Measurements from ENCODE around the gene ASTN2.

ASTN2 gene

DNA sequence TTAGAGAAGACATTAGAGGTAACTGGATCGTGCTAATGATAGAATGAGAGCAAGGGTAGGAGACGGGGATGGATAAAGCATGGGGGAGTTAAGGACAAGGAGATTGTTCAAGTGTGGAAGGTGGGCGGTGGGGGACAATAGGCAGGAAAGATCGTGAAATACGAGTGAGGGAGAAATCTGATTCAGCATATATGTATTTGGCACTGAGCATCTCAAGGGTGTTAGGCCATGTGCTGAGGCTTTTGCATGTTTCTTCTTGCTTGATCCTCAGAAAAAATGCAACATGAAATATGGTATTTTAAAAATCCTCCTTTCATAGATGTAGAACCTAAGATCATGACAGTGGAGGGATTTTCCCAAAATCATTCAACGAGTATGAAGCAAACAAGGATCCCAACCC lies 1020.8 kb downstream of the ASTN2 start:
- DNase-seq = no peak

- no peak for DNase-seq
Observed at GRCh38 chr9:116393198-116393597, 1021.7 kb downstream of the ASTN2 start.

GRCh38 chr9:116391306-116391900 lies 1023.5 kb downstream of the ASTN2 start:
- DNase-seq = no peak

DNA sequence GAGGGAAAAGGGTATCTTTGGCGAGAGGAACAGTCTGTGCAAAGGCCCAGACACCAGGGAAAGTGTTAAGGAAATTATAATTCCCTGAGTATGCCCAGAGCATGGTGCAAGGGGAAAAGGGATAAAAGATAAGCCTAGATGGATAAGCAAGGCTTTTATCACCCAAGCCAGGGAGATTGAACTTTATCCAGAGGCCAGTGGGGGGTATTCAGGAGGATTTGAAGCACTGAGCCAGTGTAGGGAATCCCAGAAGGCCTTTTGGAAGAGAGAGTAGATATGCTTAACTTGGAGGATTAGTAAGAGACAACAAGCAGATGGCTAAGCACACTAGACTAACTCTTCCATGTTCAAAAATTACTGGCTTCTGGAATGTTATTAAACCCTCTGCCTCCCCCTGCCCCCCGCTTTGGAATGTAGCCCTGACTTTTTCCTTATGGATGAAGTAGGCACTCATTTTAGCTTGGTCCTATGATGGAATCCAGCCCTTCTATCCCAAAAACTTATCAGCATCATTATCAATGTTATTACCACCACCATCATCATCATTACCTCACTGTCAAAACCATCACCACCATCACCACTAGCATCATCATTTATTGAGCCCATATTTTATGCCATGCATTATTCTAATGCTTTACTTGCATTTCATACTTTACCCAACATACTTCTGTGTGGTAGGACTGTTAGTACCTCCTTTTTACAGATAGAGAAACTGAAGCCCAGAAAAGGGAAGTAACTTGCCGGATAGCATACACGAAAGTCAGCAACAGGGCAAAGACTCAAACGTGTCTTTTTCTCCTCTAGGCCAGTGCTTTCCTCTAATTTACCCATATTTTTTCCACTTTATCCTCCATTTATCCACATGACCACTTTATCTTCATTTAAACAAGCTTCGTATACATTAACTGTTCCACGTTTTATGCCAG lies 1024.3 kb downstream of the ASTN2 start:
- no peak for DNase-seq

DNA sequence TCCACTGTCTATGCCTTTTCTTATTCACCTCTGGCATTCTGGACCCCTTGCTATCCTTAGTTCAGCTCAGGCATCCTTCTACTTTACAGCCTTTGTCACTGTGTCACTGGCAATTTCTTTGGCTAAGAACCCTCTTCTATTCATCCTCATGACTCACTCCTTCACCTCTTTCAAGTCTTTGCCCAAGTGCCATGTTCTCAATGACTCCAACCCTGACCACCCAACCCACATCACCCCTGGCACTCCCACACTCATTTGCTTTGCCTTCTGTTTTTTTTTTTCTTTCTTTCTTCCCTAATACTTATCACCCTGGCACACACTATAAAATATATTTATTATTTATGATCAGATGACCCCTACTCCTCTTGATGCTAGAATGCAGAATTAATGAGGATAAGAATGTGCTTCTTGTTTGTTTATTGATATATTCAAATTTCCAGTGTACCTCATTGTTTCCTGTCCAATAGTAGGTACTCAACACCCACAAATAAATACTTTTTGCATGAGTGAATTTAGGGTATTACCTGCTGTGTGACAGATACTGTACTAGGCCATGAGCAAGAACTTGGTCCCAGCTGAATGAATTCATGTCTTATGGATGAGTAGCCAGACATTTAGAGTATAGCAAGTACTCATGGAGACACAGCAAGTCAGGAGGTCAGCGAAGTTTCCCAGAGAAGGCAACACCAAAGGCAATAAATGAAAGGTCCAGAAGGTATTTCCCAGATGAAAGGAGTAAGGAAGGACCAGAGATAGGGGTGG lies 1025.1 kb downstream of the ASTN2 start:
- DNase-seq = no peak

- no peak for DNase-seq
Observed at GRCh38 chr9:116387934-116388698, 1026.7 kb downstream of the ASTN2 start.

DNA sequence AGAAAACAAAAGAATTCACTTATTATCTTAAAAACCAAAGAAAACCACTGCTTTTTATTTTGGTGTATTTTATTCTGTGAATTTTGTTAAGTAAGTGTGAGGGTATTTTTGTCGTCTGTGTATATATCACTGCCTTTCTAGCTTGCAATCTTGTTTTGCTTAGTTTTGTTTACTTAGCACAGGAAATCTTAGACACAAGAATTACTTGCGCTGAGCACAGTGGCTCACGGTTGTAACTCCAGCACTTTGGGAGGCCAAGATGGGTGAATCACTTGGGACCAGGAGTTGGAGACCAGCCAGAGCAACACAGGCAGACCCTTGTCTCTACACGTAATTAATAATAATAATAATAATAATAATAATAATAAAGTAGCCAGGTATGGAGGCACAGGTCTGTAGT lies 1030.9 kb downstream of the ASTN2 start:
- DNase-seq = no peak

- DNase-seq = no peak
Observed at GRCh38 chr9:116383133-116383532, 1031.7 kb downstream of the ASTN2 start.

DNA sequence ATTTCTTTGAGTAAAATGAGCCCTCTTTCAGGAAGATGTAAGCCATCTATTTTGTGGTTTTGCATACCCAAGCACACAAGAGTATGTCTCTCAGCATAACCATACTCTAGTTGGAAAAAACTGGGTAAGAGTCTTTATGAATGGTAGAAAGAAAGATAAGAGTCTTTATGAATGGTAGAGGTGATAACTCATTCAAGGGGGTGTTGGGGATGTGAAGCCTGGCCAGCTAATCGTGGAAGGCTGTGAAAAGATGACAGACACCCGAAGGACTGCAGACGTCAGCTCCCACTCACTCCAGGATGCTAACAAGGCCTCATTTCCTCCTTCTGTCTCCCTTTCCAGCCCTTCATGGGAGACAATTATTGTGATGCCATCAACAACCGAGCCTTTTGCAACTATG lies 1032.8 kb downstream of the ASTN2 start:
- no peak for DNase-seq

DNA sequence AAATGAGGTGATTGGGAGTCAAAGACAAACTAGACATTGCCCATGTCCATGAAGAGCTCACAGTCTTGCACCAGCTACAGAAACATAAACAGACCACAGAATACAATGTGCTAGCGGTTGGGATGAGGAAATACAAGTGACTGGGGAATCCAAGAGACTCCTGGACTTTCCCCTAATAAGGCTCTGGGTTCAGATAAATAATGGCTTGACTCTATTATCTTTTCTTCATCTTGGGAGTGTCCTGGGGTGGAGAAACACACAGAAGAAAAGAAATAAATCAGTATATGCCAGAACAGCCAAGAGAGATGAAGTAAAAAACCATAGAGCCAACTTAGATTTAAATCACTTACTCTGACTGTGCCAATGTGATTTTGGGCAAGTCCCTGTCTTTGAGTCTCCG lies 1033.5 kb downstream of the ASTN2 start:
- no peak for DNase-seq

DNA sequence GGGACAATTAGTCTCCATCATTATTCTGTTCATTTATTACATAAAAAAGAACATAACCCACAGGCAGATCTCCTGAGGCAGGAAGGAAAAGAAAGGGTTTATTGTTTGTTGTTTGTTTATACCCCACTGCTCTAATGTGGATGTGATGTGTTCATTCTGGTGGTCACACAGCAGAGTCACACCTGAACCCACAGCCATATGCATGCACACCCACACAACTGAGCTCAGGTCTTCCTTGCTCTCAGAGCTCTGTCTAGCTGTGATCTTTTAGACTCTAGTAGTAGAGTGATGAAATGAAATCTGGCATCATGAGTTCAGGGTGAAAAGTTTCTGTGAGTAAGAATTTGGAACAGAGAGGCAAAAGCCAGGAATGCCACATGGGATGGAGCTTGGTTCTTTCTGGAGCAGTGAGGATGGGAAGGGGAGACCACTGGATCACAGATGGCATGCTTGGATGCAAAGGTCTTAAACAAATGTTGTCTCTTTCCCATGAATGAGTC lies 1034.3 kb downstream of the ASTN2 start:
- DNase-seq = no peak

GRCh38 chr9:116379821-116380220 lies 1035.0 kb downstream of the ASTN2 start:
- DNase-seq = no peak

- DNase-seq = no peak
Observed at GRCh38 chr9:116378873-116379272, 1036.0 kb downstream of the ASTN2 start.

DNA sequence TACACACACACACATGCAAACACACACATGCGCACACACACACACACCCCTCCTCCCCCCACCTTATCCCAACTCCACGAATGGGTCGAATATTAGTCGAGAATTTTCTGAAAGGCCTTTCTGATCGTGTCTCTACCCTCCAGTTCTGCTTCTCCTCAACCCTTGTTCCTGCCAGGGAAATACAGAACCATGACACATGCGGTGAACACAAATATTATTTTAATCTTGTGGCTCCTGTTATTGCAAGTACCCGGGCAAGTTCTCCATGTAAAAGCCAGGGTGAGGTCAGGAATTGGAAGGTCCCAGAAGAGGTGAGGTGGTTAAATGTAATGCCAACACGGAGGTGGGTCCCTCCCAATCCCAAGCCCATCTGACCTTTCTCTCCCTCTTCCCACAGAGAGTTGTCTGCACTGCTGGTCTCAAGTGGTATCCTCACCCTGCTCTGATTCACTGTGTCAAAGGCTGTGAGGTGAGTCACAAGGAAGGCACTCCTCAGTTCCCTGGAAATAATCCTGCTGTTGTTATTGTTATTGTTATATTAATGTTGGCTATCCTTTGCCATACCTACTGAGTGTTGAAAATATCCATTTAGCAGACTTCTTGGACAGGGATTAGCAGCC lies 1037.6 kb downstream of the ASTN2 start:
- no peak for DNase-seq

Data from NCI-H2081 (cell line).